Fibroblast of peridontal ligament (primary cell): Measurements from ENCODE around the gene HVCN1.
A peak's percentile ranks its signal among the peaks of the same experiment; 100 is the strongest.

Source experiments
- DNase-seq: peaks from one replicate; pipeline ENCODE4 v3.0.0-alpha.2; 2010; ENCODE audit errors: extremely low read depth

The HVCN1 gene

GRCh38 chr12:110619534-110619953 lies 69.4 kb downstream of the HVCN1 start:
- no peak for DNase-seq

- no peak for DNase-seq
Measured at GRCh38 chr12:110616471-110617115, 72.3 kb downstream of the HVCN1 start.

- DNase-seq, result no peak
Measured at GRCh38 chr12:110615171-110615570, 73.7 kb downstream of the HVCN1 start.

GRCh38 chr12:110613771-110614684 lies 74.9 kb downstream of the HVCN1 start, which contains the start of gene TCTN1:
Gene TCTN1 (plus strand): TSS chr12:110614129. CDS start chr12:110614183, 54 bp downstream.
- DNase-seq, result peak; percentile 88

- DNase-seq, result no peak
Measured at GRCh38 chr12:110613071-110613770, 75.7 kb downstream of the HVCN1 start.

GRCh38 chr12:110606253-110606611 lies 82.7 kb downstream of the HVCN1 start:
- DNase-seq, result no peak

GRCh38 chr12:110602085-110602814 lies 86.7 kb downstream of the HVCN1 start:
- DNase-seq, result peak; percentile 67

GRCh38 chr12:110600254-110600653 lies 88.7 kb downstream of the HVCN1 start:
- DNase-seq, result peak; percentile 89

GRCh38 chr12:110599334-110599733 lies 89.6 kb downstream of the HVCN1 start:
- no peak for DNase-seq
